Neural cell (in vitro differentiated cells): Measurements from ENCODE around the gene CYRIA. TPM values are rescaled to one million over a fixed set of nuclear protein-coding genes. Genes with fewer than 3 reads are reported as not detected.

Source experiments
- H2AFZ ChIP-seq: fragments of 200-600, 300-800 bp; sonication (generic), shearing (Covaris generic); 2 replicates; pipeline ENCODE4 v1.6.0; 2014; ENCODE audit warnings: low read depth, mild to moderate bottlenecking, antibody characterized with exemption, low read length, moderate library complexity
- H3F3A ChIP-seq: fragments of 200-600 bp; shearing (Covaris generic); 2 replicates; pipeline ENCODE4 v1.6.1; 2016; ENCODE audit warnings: mild to moderate bottlenecking, moderate library complexity, mixed read lengths, antibody characterized with exemption, low read length; ENCODE audit not compliant: insufficient read depth, poor library complexity, severe bottlenecking
- H3K27ac ChIP-seq: fragments of 200-600, 300-800 bp; sonication (generic), shearing (Covaris generic); 2 replicates; pipeline ENCODE4 v1.5.1; 2014; ENCODE audit warnings: mild to moderate bottlenecking, low read length, moderate library complexity
- H3K27me3 ChIP-seq: fragments of 300-800, 200-600 bp; sonication (generic), shearing (Covaris generic); 2 replicates; pipeline ENCODE4 v1.6.0; 2014; ENCODE audit warnings: mild to moderate bottlenecking, low read depth, low read length, moderate library complexity; ENCODE audit not compliant: insufficient read depth
- H3K36me3 ChIP-seq: fragments of 300-800, 200-600 bp; sonication (generic), shearing (Covaris generic); 2 replicates; pipeline ENCODE4 v1.5.1; 2014; ENCODE audit warnings: mild to moderate bottlenecking, antibody characterized with exemption, low read length, moderate library complexity; ENCODE audit not compliant: insufficient read depth
- H3K4me2 ChIP-seq: fragments of 300-800, 200-600 bp; sonication (generic), shearing (Covaris generic); 2 replicates; pipeline ENCODE4 v1.6.0; 2014; ENCODE audit warnings: mild to moderate bottlenecking, low read length
- H3K4me3 ChIP-seq: fragments of 300-800, 200-600 bp; sonication (generic), shearing (Covaris generic); 2 replicates; pipeline ENCODE4 v1.5.1; 2014; ENCODE audit warnings: mild to moderate bottlenecking, low read length, moderate library complexity
- H3K79me2 ChIP-seq: fragments of 200-600 bp; shearing (Covaris generic); replicated peaks from 2 replicates; pipeline ENCODE4 v1.6.0; 2014; ENCODE audit warnings: mild to moderate bottlenecking, low read length, moderate library complexity; ENCODE audit not compliant: insufficient read depth
- H3K9ac ChIP-seq: fragments of 300-800, 200-600 bp; sonication (generic), shearing (Covaris generic); 2 replicates; pipeline ENCODE4 v1.6.1; 2016; ENCODE audit warnings: mild to moderate bottlenecking, low read length, mixed read lengths
- H3K9me2 ChIP-seq: fragments of 200-600 bp; shearing (Covaris generic); 2 replicates; pipeline ENCODE4 v1.6.1; 2016; ENCODE audit warnings: mild to moderate bottlenecking, low read length, mixed read lengths; ENCODE audit not compliant: insufficient read depth
- H3K9me3 ChIP-seq: fragments of 200-600, 300-800 bp; sonication (generic), shearing (Covaris generic); 2 replicates; pipeline ENCODE4 v1.6.1; 2016; ENCODE audit warnings: mild to moderate bottlenecking, mixed run types, low read length, moderate library complexity, mixed read lengths
- H4K20me1 ChIP-seq: fragments of 200-600 bp; shearing (Covaris generic); 2 replicates; pipeline ENCODE4 v1.6.1; 2016; ENCODE audit warnings: mild to moderate bottlenecking, mixed run types; ENCODE audit not compliant: insufficient read depth
- CTCF ChIP-seq: fragments of 450-650 bp; IDR thresholded peaks from 2 replicates; pipeline ENCODE4 v1.5.1; 2014; ENCODE audit warnings: antibody characterized with exemption, mild to moderate bottlenecking, moderate library complexity; ENCODE audit not compliant: poor library complexity, severe bottlenecking
- EP300 ChIP-seq: fragments of 450-650 bp; conservative IDR thresholded peaks from 2 replicates; pipeline ENCODE4 v1.6.1; 2014; ENCODE audit warnings: antibody characterized with exemption, mild to moderate bottlenecking, moderate library complexity; ENCODE audit not compliant: poor library complexity, severe bottlenecking
- EZH2 ChIP-seq: fragments of 200-600, 300-800 bp; shearing (Covaris generic), sonication (generic); IDR thresholded peaks from 2 replicates; pipeline ENCODE4 v1.6.1; 2014; ENCODE audit warnings: antibody characterized with exemption, low read length, borderline replicate concordance, mild to moderate bottlenecking; ENCODE audit not compliant: insufficient read depth, poor library complexity, severe bottlenecking
- MXI1 ChIP-seq: fragments of 450-650 bp; conservative IDR thresholded peaks from 2 replicates; pipeline ENCODE4 v1.6.1; 2014; ENCODE audit warnings: antibody characterized with exemption, mild to moderate bottlenecking; ENCODE audit not compliant: poor library complexity, severe bottlenecking
- POLR2AphosphoS5 ChIP-seq: IDR thresholded peaks from 2 replicates; pipeline ENCODE4 v1.6.1; 2012
- RAD21 ChIP-seq: fragments of 450-650 bp; conservative IDR thresholded peaks from 2 replicates; pipeline ENCODE4 v1.6.1; 2014; ENCODE audit warnings: antibody characterized with exemption, mild to moderate bottlenecking, moderate library complexity
- REST ChIP-seq: IDR thresholded peaks from 2 replicates; pipeline ENCODE4 v1.6.1; 2012; ENCODE audit warnings: borderline replicate concordance
- TAF1 ChIP-seq: IDR thresholded peaks from 2 replicates; pipeline ENCODE4 v1.6.1; 2012; ENCODE audit warnings: low read depth
- polyA plus RNA-seq: library from polyadenylated mRNA; depleted of rRNA; stranded (reverse); fragments of >200 nt; gene quantifications from 2 replicates; pipeline ENCODE4 v1.2.3, GENCODE V29; 2014

The CYRIA gene
- polyA plus RNA-seq, 1 donor from 2014 or later, result 67.0 TPM

GRCh38 chr2:16621316-16621715 lies 44.3 kb downstream of the CYRIA start:
- H4K20me1 ChIP-seq, result no peaks in the 10 kb centered on the region
- no peak overlapping the region for H3K4me3 ChIP-seq
- no peaks in the 10 kb centered on the region for H3K79me2 ChIP-seq

GRCh38 chr2:16620590-16620989 lies 45.0 kb downstream of the CYRIA start:
- Histone ChIP-seq H3K36me3 (peaks cover 12% of the 10 kb centered on the region), H3K27me3 (no peaks in the 10 kb centered on the region), H3K79me2 (no peaks in the 10 kb centered on the region), H3F3A (no peaks in the 10 kb centered on the region), H3K9me3 (no peaks in the 10 kb centered on the region), H4K20me1 (no peaks in the 10 kb centered on the region), H3K9me2 (no peaks in the 10 kb centered on the region), H2AFZ (no peak overlapping the region), H3K9ac (no peak overlapping the region), H3K4me2 (no peak overlapping the region), H3K27ac (no peak overlapping the region), H3K4me3 (no peak overlapping the region)
- TF ChIP-seq MXI1 (no peak), EZH2 (no peak), TAF1 (no peak), RAD21 (no peak)

More at GRCh38 chr2:16621316-16621715, 44.3 kb downstream of the CYRIA start:
- Histone ChIP-seq H2AFZ (no peak overlapping the region), H3K36me3 (peaks cover 12% of the 10 kb centered on the region), H3F3A (no peaks in the 10 kb centered on the region), H3K9ac (no peak overlapping the region), H3K27me3 (no peaks in the 10 kb centered on the region), H3K9me3 (no peaks in the 10 kb centered on the region), H3K27ac (no peak overlapping the region), H3K4me2 (no peak overlapping the region), H3K9me2 (no peaks in the 10 kb centered on the region)
- no peak for TF ChIP-seq MXI1
- TF ChIP-seq POLR2AphosphoS5, result no peak
- TF ChIP-seq EP300, result no peak
- no peak for TF ChIP-seq REST

- TF ChIP-seq REST (no peak), MXI1 (no peak), EP300 (no peak), CTCF (no peak), EZH2 (no peak)
Measured at GRCh38 chr2:16619576-16620245, 45.9 kb downstream of the CYRIA start.

More at GRCh38 chr2:16619576-16620245, 45.9 kb downstream of the CYRIA start:
- H3K4me3 ChIP-seq, result no peak overlapping the region
- H3K9me2 ChIP-seq, result no peaks in the 10 kb centered on the region
- no peaks in the 10 kb centered on the region for H3K9me3 ChIP-seq
- H3K27ac ChIP-seq, result no peak overlapping the region
- no peak overlapping the region for H3K4me2 ChIP-seq
- no peaks in the 10 kb centered on the region for H3F3A ChIP-seq
- no peak overlapping the region for H2AFZ ChIP-seq
- no peaks in the 10 kb centered on the region for H3K79me2 ChIP-seq
- H4K20me1 ChIP-seq, result no peaks in the 10 kb centered on the region
- no peaks in the 10 kb centered on the region for H3K27me3 ChIP-seq
- H3K36me3 ChIP-seq, result peaks cover 12% of the 10 kb centered on the region
- no peak overlapping the region for H3K9ac ChIP-seq
